Islet precursor cell (in vitro differentiated cells): ENCODE data around the gene RABIF.
"Not testable (repeated sequence)": the region's sequence is repeated elsewhere in the genome, so short reads cannot be mapped to it uniquely, and the experiment has no call there.

Source experiments
- DNase-seq: peaks from one replicate; pipeline ENCODE4 v3.0.0-alpha.2; 2018

RABIF gene

GRCh38 chr1:202888531-202889360 lies at the start of gene RABIF:
RABIF (minus strand) TSS chr1:202889149; CDS start chr1:202889098, 51 bp downstream.
- peak; percentile 98 for DNase-seq

- DNase-seq: no peak
These were observed 49.5 kb upstream of the RABIF start for GRCh38 chr1:202938287-202938925.

- not testable (repeated sequence) for DNase-seq
These were observed 47.5 kb upstream of the RABIF start for GRCh38 chr1:202936409-202936808.

GRCh38 chr1:202935844-202936243 lies 46.9 kb upstream of the RABIF start:
- no peak for DNase-seq

GRCh38 chr1:202934755-202935154 lies 45.8 kb upstream of the RABIF start:
- DNase-seq: no peak

- no peak for DNase-seq
These were observed 43.5 kb upstream of the RABIF start for GRCh38 chr1:202932476-202932875.

GRCh38 chr1:202926581-202927491 lies 37.9 kb upstream of the RABIF start, which contains the start of gene KLHL12:
KLHL12 (minus strand) TSS chr1:202927234; CDS start chr1:202925162, 2,072 bp downstream.
- peak; percentile 98 for DNase-seq

- no peak for DNase-seq
These were observed 34.6 kb upstream of the RABIF start for GRCh38 chr1:202923533-202923932.

- DNase-seq: no peak
These were observed 30.7 kb upstream of the RABIF start for GRCh38 chr1:202919615-202920014.

GRCh38 chr1:202915146-202915545 lies 26.2 kb upstream of the RABIF start:
- no peak for DNase-seq

- not testable (repeated sequence) for DNase-seq
These were observed 23.5 kb upstream of the RABIF start for GRCh38 chr1:202912476-202912875.

- no peak for DNase-seq
These were observed 20.5 kb upstream of the RABIF start for GRCh38 chr1:202909494-202909893.

- DNase-seq: no peak
These were observed 20.0 kb upstream of the RABIF start for GRCh38 chr1:202908998-202909397.

GRCh38 chr1:202905331-202905730 lies 16.4 kb upstream of the RABIF start:
- DNase-seq: no peak

GRCh38 chr1:202903808-202904207 lies 14.9 kb upstream of the RABIF start:
- DNase-seq: not testable (repeated sequence)

GRCh38 chr1:202901555-202901954 lies 12.6 kb upstream of the RABIF start:
- no peak for DNase-seq

- DNase-seq: no peak
These were observed 3.6 kb upstream of the RABIF start for GRCh38 chr1:202892501-202892900.

GRCh38 chr1:202890392-202890791 lies 1.4 kb upstream of the RABIF start:
- DNase-seq: no peak

- no peak for DNase-seq
These were observed 773 bp downstream of the RABIF start for GRCh38 chr1:202888221-202888530.

GRCh38 chr1:202880961-202881460 lies 7.9 kb downstream of the RABIF start:
- DNase-seq: no peak

- no peak for DNase-seq
These were observed 8.9 kb downstream of the RABIF start for GRCh38 chr1:202880062-202880461.

- DNase-seq: no peak
These were observed 9.8 kb downstream of the RABIF start for GRCh38 chr1:202879128-202879527.

- DNase-seq: no peak
These were observed 15.9 kb downstream of the RABIF start for GRCh38 chr1:202873026-202873425.
